ENCODE measurements around the gene NR1I2. TPM values are rescaled to one million over a fixed set of nuclear protein-coding genes. Genes with fewer than 3 reads are reported as not detected.

The NR1I2 gene
- total RNA-seq, 1 experiment from 2014 or later: 0.07 TPM

GRCh38 chr3:119782460-119782859, 559 bp downstream of the NR1I2 start:
- TF ChIP-seq RAD21 (IDR thresholded peaks at IDR 0.05; ENCODE audit: low read depth): no peak
- TF ChIP-seq ZNF274 (IDR thresholded peaks at IDR 0.05; ENCODE audit: low read depth, low read length): no peak
- no peak for TF ChIP-seq ZBTB33 (IDR thresholded peaks at IDR 0.05; ENCODE audit: extremely low read depth, insufficient replicate concordance, low read length)
- TF ChIP-seq CTCF (IDR thresholded peaks at IDR 0.05 in 2 of 3, conservative IDR thresholded peaks at IDR 0.05 in 1 of 3; ENCODE audit: borderline replicate concordance in 1 of 3, insufficient read depth in 1 of 3, low read depth in 2 of 3, low read length in 2 of 3): no peak
- no peak for TF ChIP-seq CEBPB (IDR thresholded peaks at IDR 0.05; ENCODE audit: low read depth)
- TF ChIP-seq FOSL1 (IDR thresholded peaks at IDR 0.05; ENCODE audit: low read depth): no peak
- TF ChIP-seq POLR2A (IDR thresholded peaks at IDR 0.05; ENCODE audit: borderline replicate concordance, extremely low read depth, insufficient read depth, insufficient read length): no peak
- no peak for TF ChIP-seq EGR1 (IDR thresholded peaks at IDR 0.05; ENCODE audit: low read depth)
- TF ChIP-seq SP1 (IDR thresholded peaks at IDR 0.05; ENCODE audit: low read depth): no peak
- TF ChIP-seq SIN3A (IDR thresholded peaks at IDR 0.05; ENCODE audit: low read depth): no peak
- TF ChIP-seq REST (IDR thresholded peaks at IDR 0.05; ENCODE audit: low read depth): no peak
- TF ChIP-seq MAX (IDR thresholded peaks at IDR 0.05): no peak
- no peak for TF ChIP-seq JUND (IDR thresholded peaks at IDR 0.05)
- TF ChIP-seq SRF (IDR thresholded peaks at IDR 0.05; ENCODE audit: low read depth): no peak
- no peak for TF ChIP-seq TCF7L2 (IDR thresholded peaks at IDR 0.05; ENCODE audit: borderline replicate concordance, extremely low read depth, insufficient read depth, insufficient read length)
- TF ChIP-seq EZH2 (IDR thresholded peaks at IDR 0.05): no peak
- TF ChIP-seq ZFX (IDR thresholded peaks at IDR 0.05): no peak
- TF ChIP-seq ELF1 (IDR thresholded peaks at IDR 0.05; ENCODE audit: borderline replicate concordance, low read depth): no peak
- no peak for TF ChIP-seq CBX3 (IDR thresholded peaks at IDR 0.05; ENCODE audit: low read depth)
- BruUV-seq (replicated peaks): no TSS peak
- H3K9me3 ChIP-seq (ENCODE audit: control insufficient read depth in 1 of 2, insufficient read depth in 1 of 2, low read depth in 1 of 2, low read length in 2 of 2): no peaks in the 10 kb centered on the region
- H3K4me2 ChIP-seq (ENCODE audit: low read length): no peak overlapping the region
- no peak overlapping the region for H3K27ac ChIP-seq (ENCODE audit: low read depth, low read length)
- no peaks in the 10 kb centered on the region for H3K9me2 ChIP-seq (ENCODE audit: insufficient read depth)
- H3K27me3 ChIP-seq (ENCODE audit: insufficient read depth, low read length): no peaks in the 10 kb centered on the region
- ChIA-PET RAD21 (ENCODE audit: low non-redundant PET in 1 of 2, low total read pairs in 2 of 2, uncharacterized antibody in 2 of 2, unreplicated experiment in 2 of 2) (no interaction called here), CTCF (no interaction called here), POLR2A (no interaction called here)
- H3K79me2 ChIP-seq (ENCODE audit: insufficient read depth, low read length): no peaks in the 10 kb centered on the region
- no peak overlapping the region for H2AFZ ChIP-seq (ENCODE audit: low read depth, low read length, poor library complexity, severe bottlenecking)
- H4K20me1 ChIP-seq (ENCODE audit: insufficient read depth): no peaks in the 10 kb centered on the region
- ATAC-seq: no peak
- no peak overlapping the region for H3K4me3 ChIP-seq (replicated peaks in 1 of 2; ENCODE audit: low read depth in 1 of 2, low read length in 2 of 2)
- H3K4me1 ChIP-seq (ENCODE audit: control insufficient read depth in 1 of 2, insufficient read depth in 2 of 2, low read length in 2 of 2): no peaks in the 10 kb centered on the region
- H3K9ac ChIP-seq (ENCODE audit: low read length): no peak overlapping the region
- DNase-seq (ENCODE audit: low read depth, low spot score): no peak
- intact Hi-C loops (cut with micrococcal nuclease): no loop called here
- no peaks in the 10 kb centered on the region for H3K36me3 ChIP-seq (ENCODE audit: control insufficient read depth in 1 of 2, insufficient read depth in 2 of 2, low read length in 2 of 2)

Measured in HCT116 (cell line).